Activated naive CD8-positive, alpha-beta T cell treated with anti-CD3 and anti-CD28 coated beads, Interleukin-2, amount 50 U/mL, for 24 hours (primary cell): ENCODE measurements around the gene WDR77.

Source experiments
- ATAC-seq: fragments of 150-1000 bp; cut with Tn5 transposase; one replicate; pipeline ENCODE4 v1.10.0; 2021
- DNase-seq: peaks from one replicate; pipeline ENCODE4 v3.0.0; 2021
- H3K27ac Mint-ChIP-seq: one replicate; pipeline ENCODE4 v1.8.0; 2021; ENCODE audit warnings: mild to moderate bottlenecking, mixed read lengths
- H3K27me3 Mint-ChIP-seq: one replicate; pipeline ENCODE4 v1.8.0; 2021; ENCODE audit warnings: mixed read lengths
- H3K36me3 Mint-ChIP-seq: one replicate; pipeline ENCODE4 v1.8.0; 2021; ENCODE audit warnings: low read depth, mixed read lengths
- H3K4me1 Mint-ChIP-seq: one replicate; pipeline ENCODE4 v1.8.0; 2021; ENCODE audit warnings: mixed read lengths
- H3K4me3 Mint-ChIP-seq: one replicate; pipeline ENCODE4 v1.8.0; 2021; ENCODE audit warnings: mild to moderate bottlenecking, moderate library complexity, mixed read lengths
- H3K9me3 Mint-ChIP-seq: one replicate; pipeline ENCODE4 v1.8.0; 2021; ENCODE audit warnings: mixed read lengths

The WDR77 gene

GRCh38 chr1:111476761-111477309 lies 27.8 kb upstream of the WDR77 start:
- peaks cover 68% of the 10 kb centered on the region for H3K4me1 Mint-ChIP-seq
- H3K27me3 Mint-ChIP-seq = no peaks in the 10 kb centered on the region
- peak overlapping the region; percentile 67 for H3K27ac Mint-ChIP-seq
- ATAC-seq (peak; percentile 72), DNase-seq (peak; percentile 34)
- peaks cover 14% of the 10 kb centered on the region for H3K36me3 Mint-ChIP-seq
- peak overlapping the region; percentile 51 for H3K4me3 Mint-ChIP-seq
- H3K9me3 Mint-ChIP-seq = peaks cover 3% of the 10 kb centered on the region

- DNase-seq (no peak), ATAC-seq (no peak)
- Mint-ChIP-seq H3K9me3 (peaks cover 3% of the 10 kb centered on the region), H3K4me3 (peak overlapping the region; percentile 77), H3K27ac (peak overlapping the region; percentile 67), H3K4me1 (peaks cover 63% of the 10 kb centered on the region), H3K27me3 (no peaks in the 10 kb centered on the region), H3K36me3 (peaks cover 14% of the 10 kb centered on the region)
These were observed 27.2 kb upstream of the WDR77 start for GRCh38 chr1:111476214-111476613.

GRCh38 chr1:111475701-111476100 lies 26.6 kb upstream of the WDR77 start:
- ATAC-seq = peak; percentile 78
- H3K27me3 Mint-ChIP-seq = no peaks in the 10 kb centered on the region
- DNase-seq = peak; percentile 23
- peak overlapping the region; percentile 77 for H3K4me3 Mint-ChIP-seq
- H3K27ac Mint-ChIP-seq = peak overlapping the region; percentile 62
- H3K9me3 Mint-ChIP-seq = peaks cover 3% of the 10 kb centered on the region
- peaks cover 63% of the 10 kb centered on the region for H3K4me1 Mint-ChIP-seq
- H3K36me3 Mint-ChIP-seq = peaks cover 14% of the 10 kb centered on the region

DNA sequence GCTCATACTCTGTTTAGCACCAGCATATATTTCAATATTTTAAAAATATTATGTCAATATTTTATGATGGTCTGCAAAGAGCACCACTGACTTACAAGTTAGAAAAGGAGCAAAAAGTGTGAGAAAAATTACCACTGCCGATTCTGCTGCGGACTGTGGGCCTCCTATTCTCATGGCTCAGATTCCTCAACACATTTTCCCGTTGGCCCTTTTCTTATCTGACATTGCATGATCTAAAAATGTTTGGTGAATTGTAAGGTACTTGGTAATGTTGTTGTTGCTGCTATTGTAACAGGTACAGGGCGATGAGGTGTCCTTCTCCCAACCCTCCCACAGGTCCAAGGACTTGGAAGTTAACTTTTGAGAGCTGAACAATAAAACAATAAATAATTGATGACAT lies 25.5 kb upstream of the WDR77 start:
- Mint-ChIP-seq H3K4me1 (peaks cover 61% of the 10 kb centered on the region), H3K27ac (peak overlapping the region; percentile 10), H3K9me3 (peaks cover 3% of the 10 kb centered on the region), H3K36me3 (peaks cover 14% of the 10 kb centered on the region), H3K27me3 (no peaks in the 10 kb centered on the region), H3K4me3 (peak overlapping the region; percentile 77)
- no peak for ATAC-seq
- no peak for DNase-seq

DNA sequence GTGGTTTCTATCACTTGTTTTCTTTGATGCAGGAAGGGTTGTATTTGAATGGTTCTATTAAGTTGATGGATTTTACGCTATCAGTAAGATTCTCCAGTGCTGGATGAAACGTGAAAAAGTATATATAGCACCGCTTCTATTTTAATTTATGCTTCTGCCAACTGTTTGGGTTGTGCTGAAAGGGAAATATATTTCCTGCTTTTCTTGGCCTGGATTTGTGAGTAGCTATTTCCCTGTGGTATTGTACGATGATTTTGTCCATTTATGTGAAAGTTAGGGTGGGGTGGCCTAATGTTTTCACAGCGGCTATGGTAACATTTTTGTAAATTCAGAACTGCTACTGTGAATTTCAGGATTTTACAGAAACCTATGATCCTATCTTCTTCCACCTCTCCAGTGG lies 25.1 kb upstream of the WDR77 start:
- Mint-ChIP-seq H3K27me3 (no peaks in the 10 kb centered on the region), H3K36me3 (peaks cover 14% of the 10 kb centered on the region), H3K4me1 (peaks cover 59% of the 10 kb centered on the region), H3K9me3 (peaks cover 3% of the 10 kb centered on the region), H3K27ac (peak overlapping the region; percentile 88), H3K4me3 (peak overlapping the region; percentile 77)
- DNase-seq = no peak
- ATAC-seq = no peak

GRCh38 chr1:111471538-111471937 lies 22.5 kb upstream of the WDR77 start:
- ATAC-seq (no peak), DNase-seq (no peak)
- Mint-ChIP-seq H3K4me3 (no peak overlapping the region), H3K9me3 (no peaks in the 10 kb centered on the region), H3K27me3 (no peaks in the 10 kb centered on the region), H3K4me1 (peaks cover 39% of the 10 kb centered on the region), H3K27ac (no peak overlapping the region), H3K36me3 (peaks cover 8% of the 10 kb centered on the region)

- Mint-ChIP-seq H3K9me3 (no peaks in the 10 kb centered on the region), H3K36me3 (peaks cover 8% of the 10 kb centered on the region), H3K27ac (no peak overlapping the region), H3K4me3 (no peak overlapping the region), H3K27me3 (no peaks in the 10 kb centered on the region), H3K4me1 (peaks cover 34% of the 10 kb centered on the region)
- DNase-seq = peak; percentile 62
- peak; percentile 81 for ATAC-seq
These were observed 22.0 kb upstream of the WDR77 start for GRCh38 chr1:111471012-111471411.

DNA sequence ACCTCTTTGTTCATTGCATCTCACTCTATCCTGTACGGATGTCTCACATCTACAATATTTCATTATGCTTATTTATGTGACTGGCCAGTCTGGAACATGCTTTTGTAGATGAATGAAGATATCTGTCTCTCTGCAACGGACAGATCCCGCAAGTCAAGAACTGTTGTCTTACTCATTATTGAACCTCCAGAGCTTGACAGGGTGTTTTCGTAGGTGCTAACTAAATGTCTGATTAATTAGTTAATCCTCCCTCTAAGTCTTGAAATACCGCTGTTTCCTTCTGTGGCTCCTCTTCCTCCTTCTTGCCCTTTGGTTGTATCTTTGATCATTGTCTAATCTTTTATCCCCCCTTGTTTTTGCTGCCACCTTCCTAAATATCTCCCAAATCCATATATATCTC lies 21.5 kb upstream of the WDR77 start:
- no peaks in the 10 kb centered on the region for H3K27me3 Mint-ChIP-seq
- DNase-seq (no peak), ATAC-seq (no peak)
- H3K36me3 Mint-ChIP-seq = peaks cover 8% of the 10 kb centered on the region
- no peak overlapping the region for H3K4me3 Mint-ChIP-seq
- peaks cover 30% of the 10 kb centered on the region for H3K4me1 Mint-ChIP-seq
- H3K9me3 Mint-ChIP-seq = no peaks in the 10 kb centered on the region
- H3K27ac Mint-ChIP-seq = no peak overlapping the region

DNA sequence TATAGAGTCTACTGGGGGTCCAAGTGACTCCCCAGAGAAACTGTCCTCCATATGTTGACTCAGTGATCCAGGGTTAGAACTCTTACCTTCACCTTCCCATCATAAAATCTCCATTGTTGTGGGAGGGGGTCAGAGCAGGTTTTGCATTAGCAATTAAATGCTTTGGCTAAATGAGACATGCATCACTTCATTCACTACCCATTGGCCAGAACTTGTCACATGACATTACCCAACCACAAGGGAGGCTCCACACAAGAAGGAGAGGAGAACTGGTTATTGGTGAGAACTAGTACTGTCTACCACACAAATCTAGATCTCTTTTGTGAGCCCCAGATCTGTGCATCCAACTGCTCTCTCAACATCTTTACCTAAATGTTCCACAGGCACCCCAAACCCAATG lies 20.5 kb upstream of the WDR77 start:
- peaks cover 10% of the 10 kb centered on the region for H3K36me3 Mint-ChIP-seq
- H3K27me3 Mint-ChIP-seq = no peaks in the 10 kb centered on the region
- ATAC-seq = no peak
- no peak overlapping the region for H3K27ac Mint-ChIP-seq
- H3K4me3 Mint-ChIP-seq = no peak overlapping the region
- H3K9me3 Mint-ChIP-seq = no peaks in the 10 kb centered on the region
- H3K4me1 Mint-ChIP-seq = peaks cover 19% of the 10 kb centered on the region
- no peak for DNase-seq

DNA sequence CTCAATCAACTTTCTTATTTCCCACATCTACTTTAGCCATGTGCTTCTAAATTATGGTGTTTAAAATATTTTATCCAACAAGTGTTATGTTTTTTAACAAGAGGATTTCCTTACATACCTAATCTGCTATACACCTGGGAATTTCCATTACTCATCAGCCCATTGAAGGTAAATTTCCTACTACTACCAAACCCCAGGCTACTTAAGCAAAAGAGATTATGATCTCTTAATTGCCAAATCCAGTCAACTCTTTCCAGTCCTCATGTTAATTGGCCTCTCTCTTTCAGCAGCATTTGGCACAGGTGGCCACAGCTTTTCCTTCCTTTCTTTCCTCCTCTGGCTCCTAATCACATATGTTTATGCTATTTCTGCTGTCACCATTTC lies 19.7 kb upstream of the WDR77 start:
- Mint-ChIP-seq H3K27ac (no peak overlapping the region), H3K36me3 (peaks cover 13% of the 10 kb centered on the region), H3K27me3 (no peaks in the 10 kb centered on the region), H3K4me3 (no peak overlapping the region), H3K4me1 (peaks cover 12% of the 10 kb centered on the region), H3K9me3 (no peaks in the 10 kb centered on the region)
- DNase-seq (no peak), ATAC-seq (no peak)

GRCh38 chr1:111467865-111468716 lies 19.0 kb upstream of the WDR77 start:
- Mint-ChIP-seq H3K27me3 (no peaks in the 10 kb centered on the region), H3K4me1 (peaks cover 12% of the 10 kb centered on the region), H3K27ac (no peak overlapping the region), H3K36me3 (peaks cover 17% of the 10 kb centered on the region), H3K9me3 (no peaks in the 10 kb centered on the region), H3K4me3 (no peak overlapping the region)
- DNase-seq (no peak), ATAC-seq (no peak)

GRCh38 chr1:111466480-111466879 lies 17.4 kb upstream of the WDR77 start:
- ATAC-seq = no peak
- no peaks in the 10 kb centered on the region for H3K27me3 Mint-ChIP-seq
- no peak overlapping the region for H3K4me3 Mint-ChIP-seq
- peaks cover 24% of the 10 kb centered on the region for H3K36me3 Mint-ChIP-seq
- DNase-seq = no peak
- H3K27ac Mint-ChIP-seq = no peak overlapping the region
- peaks cover 6% of the 10 kb centered on the region for H3K4me1 Mint-ChIP-seq
- H3K9me3 Mint-ChIP-seq = no peaks in the 10 kb centered on the region

DNA sequence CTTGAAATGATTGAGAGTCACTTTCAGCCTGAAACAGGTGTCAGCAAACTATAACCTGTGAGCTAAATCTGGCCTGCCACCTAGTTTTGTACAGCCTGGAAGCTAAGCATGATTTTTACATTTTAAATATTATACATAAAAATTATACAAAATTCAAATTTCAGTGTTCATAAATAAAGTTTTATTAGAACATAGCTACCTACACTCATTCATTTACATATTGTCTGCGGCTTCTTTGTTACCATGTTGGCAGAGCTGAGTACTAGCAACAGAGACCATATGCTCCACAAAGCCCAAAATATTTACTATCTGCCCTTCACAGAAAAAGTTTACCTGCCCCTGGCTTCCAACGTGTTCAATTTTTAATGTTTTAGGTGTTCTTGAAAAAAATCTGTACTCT lies 16.7 kb upstream of the WDR77 start:
- Mint-ChIP-seq H3K4me3 (no peak overlapping the region), H3K36me3 (peaks cover 26% of the 10 kb centered on the region), H3K27me3 (no peaks in the 10 kb centered on the region), H3K9me3 (no peaks in the 10 kb centered on the region), H3K4me1 (peaks cover 6% of the 10 kb centered on the region), H3K27ac (no peak overlapping the region)
- DNase-seq (no peak), ATAC-seq (no peak)

DNA sequence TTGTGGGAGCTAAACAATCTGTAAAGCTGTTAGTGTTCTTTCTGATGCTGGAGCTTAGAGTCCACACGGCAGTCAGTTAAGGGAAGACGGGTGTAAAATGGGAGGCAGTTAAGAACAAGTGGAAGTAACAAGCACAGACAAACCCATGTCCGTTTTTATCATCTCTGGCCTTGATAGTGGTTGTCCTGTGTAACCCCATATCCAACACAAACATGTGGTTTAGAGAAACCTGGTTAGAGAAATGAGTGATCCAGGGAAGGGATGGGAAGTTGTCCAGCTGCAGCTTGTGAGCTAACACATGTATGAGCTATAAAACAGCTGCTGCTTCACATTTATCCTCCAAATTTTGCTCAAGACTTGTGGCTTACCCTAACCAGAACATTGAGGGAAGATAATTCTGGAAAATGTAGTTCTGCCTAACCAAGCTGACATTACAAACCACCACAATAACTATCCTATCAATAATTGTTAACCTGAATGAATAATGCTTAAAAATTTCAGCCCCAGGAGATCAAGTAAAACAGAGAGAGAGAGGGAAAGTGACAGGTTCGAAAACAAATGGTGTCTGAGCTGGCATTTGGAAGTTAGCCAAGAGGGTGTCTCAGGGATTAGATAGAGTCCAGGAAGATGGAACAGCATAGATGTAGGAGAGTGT lies 14.1 kb upstream of the WDR77 start:
- peaks cover 40% of the 10 kb centered on the region for H3K36me3 Mint-ChIP-seq
- H3K4me3 Mint-ChIP-seq = no peak overlapping the region
- ATAC-seq = no peak
- H3K27ac Mint-ChIP-seq = peak overlapping the region; percentile 20
- DNase-seq = no peak
- peaks cover 6% of the 10 kb centered on the region for H3K4me1 Mint-ChIP-seq
- H3K27me3 Mint-ChIP-seq = no peaks in the 10 kb centered on the region
- no peaks in the 10 kb centered on the region for H3K9me3 Mint-ChIP-seq
